Stimulated activated CD4-positive, alpha-beta T cell treated with anti-CD3 and anti-CD28 coated beads, Interleukin-15, amount 100 ng/mL, for 1 hour (primary cell): ENCODE results near the gene LSM12.
"Not testable (repeated sequence)": the region's sequence is repeated elsewhere in the genome, so short reads cannot be mapped to it uniquely, and the experiment has no call there.

Experiments
- DNase-seq, 2 donors: peaks; one replicate each; pipeline ENCODE4 v3.0.0-alpha.2; 2020; ENCODE audit warnings: low read depth in 1 of 2, low spot score in 1 of 2

LSM12 gene

GRCh38 chr17:44045486-44045885 is 21.0 kb downstream of the LSM12 start:
- no peak for DNase-seq

- DNase-seq = no peak
These were observed 22.4 kb downstream of the LSM12 start for GRCh38 chr17:44044071-44044470.

GRCh38 chr17:44043272-44043696 is 23.2 kb downstream of the LSM12 start:
- no peak for DNase-seq

- DNase-seq = no peak
These were observed 26.4 kb downstream of the LSM12 start for GRCh38 chr17:44039829-44040635.

GRCh38 chr17:44038604-44039011 is 27.9 kb downstream of the LSM12 start:
- DNase-seq = no peak

GRCh38 chr17:44037471-44037870 is 29.0 kb downstream of the LSM12 start:
- no peak for DNase-seq

- DNase-seq = not testable (repeated sequence)
These were observed 31.8 kb downstream of the LSM12 start for GRCh38 chr17:44034688-44035087.

- DNase-seq = no peak
These were observed 32.5 kb downstream of the LSM12 start for GRCh38 chr17:44033861-44034408.

GRCh38 chr17:44030482-44030881 is 36.0 kb downstream of the LSM12 start:
- DNase-seq = no peak

- DNase-seq = no peak
These were observed 36.7 kb downstream of the LSM12 start for GRCh38 chr17:44029736-44030135.

- no peak for DNase-seq
These were observed 41.6 kb downstream of the LSM12 start for GRCh38 chr17:44024853-44025252.

- no peak for DNase-seq
These were observed 42.2 kb downstream of the LSM12 start for GRCh38 chr17:44024271-44024663.

- no peak for DNase-seq
These were observed 42.8 kb downstream of the LSM12 start for GRCh38 chr17:44023545-44024270.

GRCh38 chr17:44022246-44022645 is 44.2 kb downstream of the LSM12 start:
- no peak for DNase-seq

GRCh38 chr17:44021227-44021626 is 45.2 kb downstream of the LSM12 start:
- DNase-seq = not testable (repeated sequence)

GRCh38 chr17:44014437-44015172 is 51.9 kb downstream of the LSM12 start, which contains the start of gene TMEM101:
Gene TMEM101 (minus strand): TSS chr17:44014963. CDS start chr17:44014952, 11 bp downstream.
- peak; percentile 76 to 77 for DNase-seq

- DNase-seq = no peak
These were observed 52.4 kb downstream of the LSM12 start for GRCh38 chr17:44014133-44014436.

- DNase-seq = no peak
These were observed 53.6 kb downstream of the LSM12 start for GRCh38 chr17:44012874-44013273.

GRCh38 chr17:44012391-44012790 is 54.1 kb downstream of the LSM12 start:
- no peak for DNase-seq

- no peak for DNase-seq
These were observed 54.6 kb downstream of the LSM12 start for GRCh38 chr17:44011876-44012275.

- DNase-seq = no peak
These were observed 55.4 kb downstream of the LSM12 start for GRCh38 chr17:44010966-44011647.
